Loucy (cell line): ENCODE results near the gene SLC25A12.
"Not testable (repeated sequence)": the region's sequence is repeated elsewhere in the genome, so short reads cannot be mapped to it uniquely, and the experiment has no call there.

Experiments used
- H2AFZ ChIP-seq: fragments of 200-600 bp; sonication (generic); 2 replicates; pipeline ENCODE4 v1.6.0; 2016; ENCODE audit warnings: antibody characterized with exemption, mild to moderate bottlenecking, low read length, moderate library complexity
- H3F3A ChIP-seq: fragments of 200-600 bp; 2 replicates; pipeline ENCODE4 v1.6.0; 2016; ENCODE audit warnings: antibody characterized with exemption, low read depth, mild to moderate bottlenecking
- H3K27me3 ChIP-seq: fragments of 200-600 bp; sonication (generic); 2 replicates; pipeline ENCODE4 v1.6.1; 2014; ENCODE audit warnings: low read length, mild to moderate bottlenecking; ENCODE audit not compliant: insufficient read depth, poor library complexity, severe bottlenecking
- H3K36me3 ChIP-seq: fragments of 200-600 bp; sonication (generic); 2 replicates; pipeline ENCODE4 v1.6.1; 2016; ENCODE audit warnings: low read length; ENCODE audit not compliant: insufficient read depth
- H3K4me1 ChIP-seq: fragments of 200-600 bp; sonication (generic); 2 replicates; pipeline ENCODE4 v1.5.1; 2014; ENCODE audit warnings: low read length, mild to moderate bottlenecking; ENCODE audit not compliant: insufficient read depth, poor library complexity, severe bottlenecking
- H3K4me2 ChIP-seq: fragments of 200-600 bp; sonication (generic); 2 replicates; pipeline ENCODE4 v1.6.0; 2014; ENCODE audit warnings: antibody characterized with exemption, low read length, low read depth, mild to moderate bottlenecking; ENCODE audit not compliant: poor library complexity, severe bottlenecking
- H3K4me3 ChIP-seq: fragments of 200-600 bp; sonication (generic); 2 replicates; pipeline ENCODE4 v1.5.1; 2014; ENCODE audit warnings: low read length, mild to moderate bottlenecking, mixed read lengths; ENCODE audit not compliant: poor library complexity, severe bottlenecking
- H3K79me2 ChIP-seq: fragments of 200-600 bp; sonication (generic); 2 replicates; pipeline ENCODE4 v1.6.1; 2014; ENCODE audit warnings: low read length; ENCODE audit not compliant: insufficient read depth
- H3K9ac ChIP-seq: fragments of 200-600 bp; sonication (generic); 2 replicates; pipeline ENCODE4 v1.6.0; 2014; ENCODE audit warnings: mild to moderate bottlenecking, low read depth, low read length, moderate library complexity; ENCODE audit not compliant: poor library complexity, severe bottlenecking
- H3K9me2 ChIP-seq: fragments of 200-600 bp; sonication (generic); replicated peaks from 2 replicates; pipeline ENCODE4 v1.6.1; 2016; ENCODE audit warnings: low read depth, low read length, mixed read lengths
- H3K9me3 ChIP-seq: fragments of 200-600 bp; sonication (generic); 2 replicates; pipeline ENCODE4 v1.6.1; 2014; ENCODE audit warnings: mild to moderate bottlenecking, antibody characterized with exemption, low read length, low read depth; ENCODE audit not compliant: insufficient read depth
- H4K20me1 ChIP-seq: fragments of 200-600 bp; sonication (generic); 2 replicates; pipeline ENCODE4 v1.6.0; 2014; ENCODE audit warnings: antibody characterized with exemption, low read length, mild to moderate bottlenecking; ENCODE audit not compliant: insufficient read depth, poor library complexity, severe bottlenecking
- CTCF ChIP-seq: fragments of 200-600 bp; sonication (generic); conservative IDR thresholded peaks from 2 replicates; pipeline ENCODE4 v1.5.1; 2014; ENCODE audit warnings: mild to moderate bottlenecking, antibody characterized with exemption, low read length
- EZH2phosphoT487 ChIP-seq: fragments of 200-600 bp; IDR thresholded peaks from 2 replicates; pipeline ENCODE4 v1.6.1; 2018; ENCODE audit warnings: antibody characterized with exemption, mild to moderate bottlenecking, moderate library complexity, borderline replicate concordance

SLC25A12 gene

GRCh38 chr2:171811245-171811628 lies 82.8 kb downstream of the SLC25A12 start:
- Histone ChIP-seq H3K9ac (no peak overlapping the region), H3K79me2 (no peaks in the 10 kb centered on the region), H4K20me1 (no peaks in the 10 kb centered on the region), H3F3A (no peaks in the 10 kb centered on the region), H3K4me2 (no peak overlapping the region), H3K27me3 (no peaks in the 10 kb centered on the region), H2AFZ (no peak overlapping the region), H3K4me1 (no peaks in the 10 kb centered on the region), H3K9me3 (no peaks in the 10 kb centered on the region), H3K4me3 (no peak overlapping the region), H3K9me2 (no peaks in the 10 kb centered on the region), H3K36me3 (peaks cover 16% of the 10 kb centered on the region; the same call in 1 of the 2 replicates)
- peak; percentile 58 for TF ChIP-seq CTCF
- TF ChIP-seq EZH2phosphoT487: no peak

- Histone ChIP-seq H3K9ac (no peak overlapping the region), H4K20me1 (no peaks in the 10 kb centered on the region), H3K79me2 (no peaks in the 10 kb centered on the region), H3K9me3 (no peaks in the 10 kb centered on the region), H3K9me2 (no peaks in the 10 kb centered on the region), H3K4me2 (no peak overlapping the region), H3K36me3 (peaks cover 16% of the 10 kb centered on the region; the same call in 1 of the 2 replicates), H3F3A (no peaks in the 10 kb centered on the region), H3K4me1 (no peaks in the 10 kb centered on the region), H2AFZ (no peak overlapping the region), H3K27me3 (no peaks in the 10 kb centered on the region), H3K4me3 (no peak overlapping the region)
- TF ChIP-seq EZH2phosphoT487 (no peak), CTCF (no peak)
Measured at GRCh38 chr2:171810422-171811244, 83.4 kb downstream of the SLC25A12 start.

GRCh38 chr2:171808885-171809284 lies 85.2 kb downstream of the SLC25A12 start:
- not testable (repeated sequence) for H3F3A ChIP-seq, H2AFZ ChIP-seq, H4K20me1 ChIP-seq, H3K9me2 ChIP-seq, H3K4me2 ChIP-seq, H3K27me3 ChIP-seq, H3K9ac ChIP-seq, H3K79me2 ChIP-seq, H3K4me3 ChIP-seq, H3K4me1 ChIP-seq, H3K9me3 ChIP-seq
- peaks cover 20% of the 10 kb centered on the region; the same call in 1 of the 2 replicates for H3K36me3 ChIP-seq
